IMR-90 (cell line): ENCODE data around the gene TAL1. TPM values are rescaled to one million over a fixed set of nuclear protein-coding genes. Genes with fewer than 3 reads are reported as not detected.

Source experiments
- ATAC-seq: fragments of 200-7000 bp; cut with Tn5 transposase; 2 replicates; pipeline ENCODE4 v1.9.1; 2020; ENCODE audit warnings: low read depth, mild to moderate bottlenecking, moderate library complexity
- BruUV-seq: library from RNA; stranded (reverse); fragments of 400-500 nt; replicated peaks from 2 replicates; lab custom pipeline; 2021; lab: Mats Ljungman, UMichigan
- CTCF ChIA-PET: fragments of 300-600 bp; formaldehyde crosslinking; extraction: SDS; loops from one replicate; lab custom pipeline; 2021; ENCODE audit warnings: antibody characterized with exemption; lab: Yijun Ruan, JAX
- POLR2A ChIA-PET: fragments of 300-600 bp; sonication (Branson Sonifier 250); formaldehyde crosslinking; loops from one replicate; lab custom pipeline; 2022; ENCODE audit warnings: antibody characterized with exemption; ENCODE audit not compliant: unreplicated experiment; lab: Charles Lee
- DNase-seq: peaks from one replicate; pipeline ENCODE4 v3.0.0; 2013
- H2AFZ ChIP-seq: replicated peaks from 2 replicates; pipeline ENCODE3; 2013; ENCODE audit warnings: low read length, mild to moderate bottlenecking; ENCODE audit not compliant: poor library complexity
- H2AK5ac ChIP-seq: 2 replicates; pipeline ENCODE4 v1.6.1; 2013; ENCODE audit warnings: low read depth, low read length, inconsistent platforms
- H2AK9ac ChIP-seq: replicated peaks from 2 replicates; pipeline ENCODE3; 2013; ENCODE audit warnings: mild to moderate bottlenecking, low read depth, low read length, moderate library complexity; ENCODE audit not compliant: poor library complexity
- H2BK120ac ChIP-seq: 2 replicates; pipeline ENCODE4 v1.6.1; 2013; ENCODE audit warnings: low read depth, low read length, inconsistent platforms
- H2BK15ac ChIP-seq: 3 replicates; pipeline ENCODE4 v1.6.1; 2013; ENCODE audit warnings: low read depth, low read length, inconsistent platforms
- H2BK20ac ChIP-seq: 2 replicates; pipeline ENCODE4 v1.6.1; 2013; ENCODE audit warnings: low read depth, mild to moderate bottlenecking, inconsistent platforms, low read length, moderate library complexity
- H2BK5ac ChIP-seq: 2 replicates; pipeline ENCODE4 v1.6.1; 2013; ENCODE audit warnings: mild to moderate bottlenecking, low read depth, low read length, inconsistent platforms; ENCODE audit not compliant: poor library complexity, severe bottlenecking
- H3K14ac ChIP-seq: replicated peaks from 2 replicates; pipeline ENCODE4 v1.6.1; 2013; ENCODE audit warnings: low read depth, low read length, inconsistent platforms
- H3K18ac ChIP-seq: 2 replicates; pipeline ENCODE4 v1.6.1; 2013; ENCODE audit warnings: low read depth, low read length, control low read depth
- H3K23ac ChIP-seq: 2 replicates; pipeline ENCODE4 v1.6.1; 2013; ENCODE audit warnings: low read depth, low read length, inconsistent platforms
- H3K27ac ChIP-seq: 2 replicates; pipeline ENCODE4 v1.5.1; 2013; ENCODE audit warnings: mild to moderate bottlenecking, control low read depth, low read length; ENCODE audit not compliant: insufficient read depth
- H3K27me3 ChIP-seq: 2 replicates; pipeline ENCODE4 v1.6.1; 2013; ENCODE audit warnings: low read length; ENCODE audit not compliant: control insufficient read depth, insufficient read depth
- H3K36me3 ChIP-seq: 2 replicates; pipeline ENCODE4 v1.6.1; 2013; ENCODE audit warnings: low read length, mixed read lengths; ENCODE audit not compliant: control insufficient read depth, insufficient read depth
- H3K4ac ChIP-seq: 2 replicates; pipeline ENCODE4 v1.6.1; 2013; ENCODE audit warnings: low read depth, low read length, inconsistent platforms
- H3K4me1 ChIP-seq: 2 replicates; pipeline ENCODE4 v1.6.1; 2013; ENCODE audit warnings: low read length, mixed read lengths; ENCODE audit not compliant: control insufficient read depth, insufficient read depth
- H3K4me2 ChIP-seq: 2 replicates; pipeline ENCODE4 v1.6.1; 2013; ENCODE audit warnings: low read depth, mild to moderate bottlenecking, control low read depth, low read length, moderate library complexity
- H3K4me3 ChIP-seq: 2 replicates; pipeline ENCODE4 v1.5.1; 2013; ENCODE audit warnings: low read depth, mild to moderate bottlenecking, control low read depth, low read length, moderate library complexity; ENCODE audit not compliant: insufficient read depth
- H3K56ac ChIP-seq: 2 replicates; pipeline ENCODE4 v1.6.1; 2013; ENCODE audit warnings: low read length, inconsistent platforms; ENCODE audit not compliant: insufficient read depth; ENCODE audit errors: extremely low read depth
- H3K79me1 ChIP-seq, 2 experiments: 2 replicates each; pipeline ENCODE4 v1.6.1; 2013; ENCODE audit warnings: low read length in 2 of 2, inconsistent platforms in 1 of 2, low read depth in 1 of 2
- H3K9ac ChIP-seq: 2 replicates; pipeline ENCODE4 v1.6.1; 2013; ENCODE audit warnings: low read depth, low read length, control low read depth
- H3K9me1 ChIP-seq: 2 replicates; pipeline ENCODE4 v1.6.1; 2013; ENCODE audit warnings: low read length, inconsistent platforms; ENCODE audit not compliant: insufficient read depth
- H3K9me3 ChIP-seq: 2 replicates; pipeline ENCODE4 v1.6.1; 2013; ENCODE audit warnings: low read length; ENCODE audit not compliant: control insufficient read depth, insufficient read depth
- H4K20me1 ChIP-seq: 2 replicates; pipeline ENCODE4 v1.6.1; 2013; ENCODE audit warnings: low read length, inconsistent platforms; ENCODE audit not compliant: insufficient read depth
- H4K5ac ChIP-seq: 2 replicates; pipeline ENCODE4 v1.6.1; 2013; ENCODE audit warnings: mild to moderate bottlenecking, low read depth, low read length, control low read depth
- H4K8ac ChIP-seq, 2 experiments: 2 replicates each; pipeline ENCODE4 v1.6.1; 2013; ENCODE audit warnings: low read depth in 2 of 2, low read length in 2 of 2, control low read depth in 1 of 2, inconsistent platforms in 1 of 2
- H4K91ac ChIP-seq: 2 replicates; pipeline ENCODE4 v1.6.1; 2013; ENCODE audit warnings: low read depth, low read length, inconsistent platforms; ENCODE audit not compliant: insufficient read depth
- BHLHE40 ChIP-seq: fragments of 150-350 bp; IDR thresholded peaks from 2 replicates; pipeline ENCODE4 v1.6.1; 2016; ENCODE audit warnings: mild to moderate bottlenecking, low read depth, low read length
- MAFK ChIP-seq: IDR thresholded peaks from 2 replicates; pipeline ENCODE4 v1.6.1; 2012; ENCODE audit warnings: low read depth, low read length, improper control_type of control experiment
- POLR2A ChIP-seq: IDR thresholded peaks from 2 replicates; pipeline ENCODE4 v1.6.1; 2012; ENCODE audit warnings: mild to moderate bottlenecking, low read depth, low read length
- RFX5 ChIP-seq: IDR thresholded peaks from 2 replicates; pipeline ENCODE4 v1.8.0; 2012; ENCODE audit warnings: low read depth, mild to moderate bottlenecking, low read length, moderate library complexity
- WGBS, 2 experiments: methylation state at CpG; one replicate each; pipeline versions ENCODE4 v1.1.5 to v1.1.7; 2013; ENCODE audit warnings: missing lambda C conversion rate in 2 of 2; ENCODE audit not compliant: insufficient read length in 1 of 2; ENCODE audit errors: extremely low coverage in 2 of 2; 5-methylcytosine and 5-hydroxymethylcytosine counted together
- dilution Hi-C: fragments of 300-500 bp; cut with HindIII; formaldehyde crosslinking; loops from one replicate; pipeline ENCODE4 v1.14.3; 2018; ENCODE audit warnings: low sequenced_read_pairs; ENCODE audit not compliant: unreplicated experiment
- in situ Hi-C: fragments of 300-500 bp; cut with MboI; formaldehyde crosslinking; loops from 3 replicates; pipeline ENCODE4 v1.14.3; 2019; ENCODE audit warnings: low sequenced_read_pairs, inconsistent platforms, mixed read lengths
- intact Hi-C: fragments of 100-400 bp; cut with micrococcal nuclease; formaldehyde crosslinking; loops from 2 replicates; pipeline ENCODE4 v1.10.0; 2022
- polyA plus RNA-seq, 3 experiments: library from polyadenylated mRNA; depleted of rRNA; stranded (reverse); fragments of >200 nt; gene quantifications; 2 replicates each; pipeline ENCODE4 v1.2.3, GENCODE V29; 2012; ENCODE audit warnings: low replicate concordance in 1 of 3
- total RNA-seq: library from RNA; depleted of rRNA; stranded (reverse); fragments of >200 nt; gene quantifications from 2 replicates; pipeline ENCODE4 v1.2.3, GENCODE V29; 2012

Gene TAL1
- total and polyA plus RNA-seq, 2 of the 4 experiments (the other 2 are of a cell fraction): not detected

DNA sequence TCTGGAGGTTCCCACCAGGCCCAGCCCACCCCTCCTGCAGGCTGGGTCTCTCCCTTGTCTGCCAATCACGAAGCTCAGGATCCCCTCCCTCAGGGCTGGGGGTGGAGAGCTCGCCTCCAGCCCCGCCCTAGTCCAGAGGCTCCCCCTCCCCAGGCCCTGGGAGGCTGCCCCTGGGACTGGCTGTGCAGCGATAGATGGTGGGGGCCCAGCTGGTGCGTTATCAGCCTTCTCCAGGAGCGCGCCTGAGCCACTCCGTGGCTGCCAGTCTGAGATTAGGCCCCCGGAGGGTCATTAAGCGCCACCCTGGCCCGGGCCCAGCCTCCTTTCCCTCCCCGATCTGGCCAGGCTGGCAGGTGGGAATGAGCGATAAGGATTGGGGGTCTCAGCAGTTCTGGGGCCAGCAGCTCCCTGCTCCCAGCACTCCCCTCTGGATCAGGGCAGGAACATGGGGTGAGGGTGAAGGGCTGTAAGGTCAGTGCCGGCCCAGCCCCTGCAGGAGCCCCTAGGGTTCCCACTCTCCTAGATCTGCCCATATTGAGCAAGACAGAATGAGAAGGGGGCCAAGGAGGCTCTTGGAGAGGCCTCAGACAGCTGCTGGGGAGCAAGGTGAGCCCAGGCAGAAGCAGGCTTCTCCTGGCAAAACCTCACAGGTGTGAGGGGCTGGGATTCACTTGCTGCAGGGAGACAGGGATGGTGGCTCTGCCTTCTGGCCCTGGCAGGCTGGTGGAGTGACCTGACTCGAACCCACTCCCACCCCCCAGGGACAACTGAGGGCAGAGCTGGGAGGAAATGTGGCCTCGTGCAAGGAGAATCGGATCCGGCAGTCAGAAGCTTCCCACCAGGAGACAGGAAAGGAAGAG is 50.7 kb downstream of the TAL1 start:
- no peak overlapping the region for H2BK5ac ChIP-seq
- no CpG with 5 or more reads among the region's 18 CpGs for WGBS, 2 experiments
- intact Hi-C loops (no loop called here), dilution Hi-C loops (no loop called here), in situ Hi-C loops (loop anchor here (5.0 to 10.0 kb wide), 2 partner anchors 241 to 533 kb away; no protein-coding TSS in a partner anchor)
- no peak overlapping the region for H3K9ac ChIP-seq
- H3K36me3 ChIP-seq: no peaks in the 10 kb centered on the region
- H2BK15ac ChIP-seq: no peak overlapping the region
- H3K14ac ChIP-seq: no peak overlapping the region
- no peaks in the 10 kb centered on the region for H3K79me1 ChIP-seq
- H3K56ac ChIP-seq: no peak overlapping the region
- H4K8ac ChIP-seq: no peak overlapping the region
- H3K27ac ChIP-seq: no peak overlapping the region
- H3K4me2 ChIP-seq: no peak overlapping the region
- no TSS peak for BruUV-seq
- H2BK120ac ChIP-seq: no peak overlapping the region
- no peak overlapping the region for H4K91ac ChIP-seq
- no peaks in the 10 kb centered on the region for H4K20me1 ChIP-seq
- TF ChIP-seq POLR2A (no peak), RFX5 (no peak), BHLHE40 (no peak), MAFK (no peak)
- H2AFZ ChIP-seq: no peak overlapping the region
- no peaks in the 10 kb centered on the region for H3K9me3 ChIP-seq
- H3K4me3 ChIP-seq: no peak overlapping the region
- no peak overlapping the region for H2AK9ac ChIP-seq
- no peaks in the 10 kb centered on the region; the same call in 1 of the 2 replicates for H3K27me3 ChIP-seq
- H3K4ac ChIP-seq: no peak overlapping the region
- DNase-seq: no peak
- no peaks in the 10 kb centered on the region for H3K4me1 ChIP-seq
- no peak overlapping the region for H3K18ac ChIP-seq
- H3K9me1 ChIP-seq: no peaks in the 10 kb centered on the region
- H4K5ac ChIP-seq: no peak overlapping the region
- no peak overlapping the region for H2AK5ac ChIP-seq
- no peak overlapping the region for H2BK20ac ChIP-seq
- H3K23ac ChIP-seq: no peak overlapping the region
- no peak for ATAC-seq
- ChIA-PET POLR2A (no interaction called here), CTCF (interaction anchor here (0.6 kb wide), 1 partner anchor 579 kb away, joined by 4 read pairs; no protein-coding TSS in a partner anchor)
